Esophagus squamous epithelium (tissue), 4 donors: ENCODE measurements around the gene SCAPER.

Source experiments
- POLR2A ChIP-seq, 4 donors: fragments of 450-650 bp; IDR thresholded peaks; one replicate each; pipeline ENCODE4 v1.6.1; 2017; ENCODE audit warnings: antibody characterized with exemption in 4 of 4, mild to moderate bottlenecking in 4 of 4, moderate library complexity in 3 of 4
- TF ChIP-seq, protein P1 (sequence below), 6 experiments: fragments of 450-650 bp in 4 of 6; fragments of 200-600 bp in 2 of 6; sonication (generic) in 2 of 6; IDR thresholded peaks; one replicate each; pipeline ENCODE4 v1.5.1; 2016 to 2019; ENCODE audit warnings: antibody characterized with exemption in 6 of 6, mild to moderate bottlenecking in 4 of 6, moderate library complexity in 4 of 6

DNA sequence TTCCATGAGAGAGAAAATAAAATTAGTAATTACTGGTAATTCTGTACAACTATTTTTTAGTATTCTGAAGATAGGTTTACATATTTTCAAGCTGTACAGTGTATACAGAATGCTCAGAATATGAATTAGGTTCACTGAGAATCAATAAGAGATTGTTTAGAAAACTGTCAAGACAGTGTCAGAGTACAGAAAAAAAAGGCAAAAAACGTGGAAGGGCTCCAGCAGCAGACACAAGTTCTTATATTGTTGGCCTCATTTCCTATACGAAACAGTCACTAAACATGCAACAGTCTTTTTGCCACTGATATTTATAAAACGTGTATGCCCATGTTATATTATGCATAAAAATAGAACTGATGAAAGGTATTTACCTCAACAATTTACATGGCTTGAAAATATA lies 464.7 kb downstream of the SCAPER start:
- TF ChIP-seq, protein P1, sequence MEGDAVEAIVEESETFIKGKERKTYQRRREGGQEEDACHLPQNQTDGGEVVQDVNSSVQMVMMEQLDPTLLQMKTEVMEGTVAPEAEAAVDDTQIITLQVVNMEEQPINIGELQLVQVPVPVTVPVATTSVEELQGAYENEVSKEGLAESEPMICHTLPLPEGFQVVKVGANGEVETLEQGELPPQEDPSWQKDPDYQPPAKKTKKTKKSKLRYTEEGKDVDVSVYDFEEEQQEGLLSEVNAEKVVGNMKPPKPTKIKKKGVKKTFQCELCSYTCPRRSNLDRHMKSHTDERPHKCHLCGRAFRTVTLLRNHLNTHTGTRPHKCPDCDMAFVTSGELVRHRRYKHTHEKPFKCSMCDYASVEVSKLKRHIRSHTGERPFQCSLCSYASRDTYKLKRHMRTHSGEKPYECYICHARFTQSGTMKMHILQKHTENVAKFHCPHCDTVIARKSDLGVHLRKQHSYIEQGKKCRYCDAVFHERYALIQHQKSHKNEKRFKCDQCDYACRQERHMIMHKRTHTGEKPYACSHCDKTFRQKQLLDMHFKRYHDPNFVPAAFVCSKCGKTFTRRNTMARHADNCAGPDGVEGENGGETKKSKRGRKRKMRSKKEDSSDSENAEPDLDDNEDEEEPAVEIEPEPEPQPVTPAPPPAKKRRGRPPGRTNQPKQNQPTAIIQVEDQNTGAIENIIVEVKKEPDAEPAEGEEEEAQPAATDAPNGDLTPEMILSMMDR (IDR thresholded peaks at IDR 0.05) = no peak
- TF ChIP-seq POLR2A (IDR thresholded peaks at IDR 0.05) = no peak
